Cardiac muscle cell (in vitro differentiated cells and primary cell): Measurements from ENCODE around the gene FAM174B. TPM values are rescaled to one million over a fixed set of nuclear protein-coding genes. Genes with fewer than 3 reads are reported as not detected.

Source experiments
- DNase-seq, 2 donors: peaks; one replicate each; pipeline versions ENCODE4 v3.0.0 to v3.0.0-alpha.2; 2010 to 2017; ENCODE audit warnings: low read depth in 1 of 2, low spot score in 1 of 2
- H3K27ac ChIP-seq: fragments of 200-600 bp; sonication (generic); 2 replicates; pipeline ENCODE4 v1.5.1; 2016
- H3K27me3 ChIP-seq: fragments of 200-600 bp; sonication (generic); 2 replicates; pipeline ENCODE4 v1.6.0; 2016; ENCODE audit warnings: control low read depth
- H3K36me3 ChIP-seq: fragments of 200-600 bp; sonication (generic); 2 replicates; pipeline ENCODE4 v1.5.1; 2016; ENCODE audit warnings: control low read depth
- H3K4me1 ChIP-seq: fragments of 200-600 bp; sonication (generic); 2 replicates; pipeline ENCODE4 v1.8.1; 2017; ENCODE audit warnings: low read depth, mild to moderate bottlenecking, mixed run types
- H3K4me3 ChIP-seq: fragments of 200-600 bp; sonication (generic); 2 replicates; pipeline ENCODE4 v1.5.1; 2016; ENCODE audit warnings: mild to moderate bottlenecking
- H3K9me3 ChIP-seq: fragments of 200-600 bp; sonication (generic); 2 replicates; pipeline ENCODE4 v1.5.1; 2017; ENCODE audit warnings: low read depth, mild to moderate bottlenecking, control low read depth
- polyA plus RNA-seq: library from polyadenylated mRNA; unstranded; fragments of >200 nt; fragmentation: Nextera tagmentation; extraction: Ambion mirVana; gene quantifications from 2 replicates; pipeline ENCODE4 v1.2.1, GENCODE V29; 2016
- total RNA-seq: library from RNA; depleted of rRNA; stranded (reverse); fragments of >200 nt; gene quantifications from 2 replicates; pipeline ENCODE4 v1.2.3, GENCODE V29; 2016
- TF ChIP-seq, protein P1 (sequence below): IDR thresholded peaks from 2 replicates; pipeline ENCODE4 v1.5.1; 2012; ENCODE audit warnings: low read depth, mild to moderate bottlenecking, low read length

The FAM174B gene
- total and polyA plus RNA-seq, 2 experiments from 2014 or later: 9.3 to 30.2 TPM

DNA sequence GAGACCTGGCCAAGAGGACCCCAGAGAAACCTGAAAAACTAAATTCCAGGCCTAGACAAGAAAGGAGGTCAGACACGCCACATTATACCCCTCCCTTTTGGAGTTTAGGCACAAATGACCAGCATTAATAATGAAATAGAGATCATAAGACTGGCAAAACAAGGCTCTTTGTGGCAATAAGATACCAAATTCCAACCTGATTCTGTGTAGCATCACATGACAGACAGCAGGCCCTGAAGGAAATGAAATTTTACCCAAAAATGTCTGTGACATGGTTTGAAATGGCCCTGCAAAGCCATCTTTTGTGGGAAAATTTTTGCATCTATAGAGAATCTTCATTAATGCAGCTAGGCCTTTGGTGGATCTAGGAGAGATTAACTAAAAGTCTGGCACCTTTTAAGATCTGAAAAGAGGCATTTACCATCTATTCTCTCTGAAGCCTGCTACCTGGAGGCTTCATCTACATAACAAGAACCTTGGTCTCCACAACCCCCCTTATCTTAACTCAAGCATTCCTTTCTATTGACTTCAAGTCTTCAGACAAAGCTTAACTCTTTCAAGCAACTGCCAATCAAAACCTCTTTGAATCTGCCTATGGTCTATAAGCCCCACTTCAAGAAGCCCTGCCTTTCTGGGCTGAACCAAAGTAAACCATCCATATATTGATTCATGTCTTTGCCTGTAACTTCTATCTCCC lies 8.0 kb downstream of the FAM174B start:
- Histone ChIP-seq H3K27ac (no peak overlapping the region), H3K4me3 (no peak overlapping the region), H3K36me3 (no peaks in the 10 kb centered on the region), H3K4me1 (peaks cover 15% of the 10 kb centered on the region), H3K9me3 (no peaks in the 10 kb centered on the region), H3K27me3 (no peaks in the 10 kb centered on the region)
- DNase-seq: no peak
- TF ChIP-seq, protein P1, sequence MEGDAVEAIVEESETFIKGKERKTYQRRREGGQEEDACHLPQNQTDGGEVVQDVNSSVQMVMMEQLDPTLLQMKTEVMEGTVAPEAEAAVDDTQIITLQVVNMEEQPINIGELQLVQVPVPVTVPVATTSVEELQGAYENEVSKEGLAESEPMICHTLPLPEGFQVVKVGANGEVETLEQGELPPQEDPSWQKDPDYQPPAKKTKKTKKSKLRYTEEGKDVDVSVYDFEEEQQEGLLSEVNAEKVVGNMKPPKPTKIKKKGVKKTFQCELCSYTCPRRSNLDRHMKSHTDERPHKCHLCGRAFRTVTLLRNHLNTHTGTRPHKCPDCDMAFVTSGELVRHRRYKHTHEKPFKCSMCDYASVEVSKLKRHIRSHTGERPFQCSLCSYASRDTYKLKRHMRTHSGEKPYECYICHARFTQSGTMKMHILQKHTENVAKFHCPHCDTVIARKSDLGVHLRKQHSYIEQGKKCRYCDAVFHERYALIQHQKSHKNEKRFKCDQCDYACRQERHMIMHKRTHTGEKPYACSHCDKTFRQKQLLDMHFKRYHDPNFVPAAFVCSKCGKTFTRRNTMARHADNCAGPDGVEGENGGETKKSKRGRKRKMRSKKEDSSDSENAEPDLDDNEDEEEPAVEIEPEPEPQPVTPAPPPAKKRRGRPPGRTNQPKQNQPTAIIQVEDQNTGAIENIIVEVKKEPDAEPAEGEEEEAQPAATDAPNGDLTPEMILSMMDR: no peak

DNA sequence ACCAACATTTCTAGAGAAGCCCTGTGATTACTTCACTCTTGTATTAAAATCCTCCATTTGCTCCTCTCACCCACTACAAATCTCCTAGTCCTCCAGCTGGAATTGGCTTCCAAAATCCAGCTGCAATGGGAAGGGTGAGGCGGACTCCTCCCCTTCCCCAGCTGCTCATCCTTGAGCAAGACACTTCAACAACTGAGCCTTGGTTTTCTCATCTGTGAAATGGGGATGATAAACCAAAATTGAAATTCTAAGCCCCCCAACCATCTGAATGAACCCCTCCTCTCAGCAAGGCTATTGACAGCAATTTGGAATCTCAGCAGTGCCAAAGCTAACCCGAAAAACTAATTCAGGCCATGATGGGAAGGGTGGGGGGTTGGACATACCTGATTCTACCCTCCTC lies 9.4 kb downstream of the FAM174B start:
- TF ChIP-seq, protein P1: no peak
- no peak for DNase-seq
- Histone ChIP-seq H3K27ac (no peak overlapping the region), H3K36me3 (no peaks in the 10 kb centered on the region), H3K9me3 (no peaks in the 10 kb centered on the region), H3K27me3 (no peaks in the 10 kb centered on the region), H3K4me1 (peaks cover 6% of the 10 kb centered on the region), H3K4me3 (no peak overlapping the region)

DNA sequence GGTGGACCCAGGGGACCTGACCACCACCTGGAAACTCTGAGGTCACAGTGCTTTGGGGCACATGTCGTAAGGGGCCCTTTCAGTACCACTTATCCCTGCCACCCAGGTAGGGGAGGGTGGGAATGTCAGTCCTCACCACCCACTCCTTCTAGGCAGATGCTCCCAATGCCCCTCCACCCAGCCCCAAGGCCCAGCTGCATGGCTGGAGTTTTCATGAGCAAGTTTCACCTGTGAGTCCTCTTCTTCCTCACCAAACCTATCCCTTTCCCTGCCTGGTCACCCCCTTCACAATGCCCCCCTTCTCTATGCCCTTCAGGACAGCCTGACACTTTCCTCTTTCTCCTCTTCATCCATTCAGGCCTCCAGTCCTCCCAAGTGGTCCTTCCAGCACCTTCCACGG lies 9.8 kb downstream of the FAM174B start:
- no peak for DNase-seq
- Histone ChIP-seq H3K27me3 (no peaks in the 10 kb centered on the region), H3K27ac (no peak overlapping the region), H3K4me1 (peaks cover 6% of the 10 kb centered on the region), H3K4me3 (no peak overlapping the region), H3K36me3 (no peaks in the 10 kb centered on the region), H3K9me3 (no peaks in the 10 kb centered on the region)
- TF ChIP-seq, protein P1: no peak

DNA sequence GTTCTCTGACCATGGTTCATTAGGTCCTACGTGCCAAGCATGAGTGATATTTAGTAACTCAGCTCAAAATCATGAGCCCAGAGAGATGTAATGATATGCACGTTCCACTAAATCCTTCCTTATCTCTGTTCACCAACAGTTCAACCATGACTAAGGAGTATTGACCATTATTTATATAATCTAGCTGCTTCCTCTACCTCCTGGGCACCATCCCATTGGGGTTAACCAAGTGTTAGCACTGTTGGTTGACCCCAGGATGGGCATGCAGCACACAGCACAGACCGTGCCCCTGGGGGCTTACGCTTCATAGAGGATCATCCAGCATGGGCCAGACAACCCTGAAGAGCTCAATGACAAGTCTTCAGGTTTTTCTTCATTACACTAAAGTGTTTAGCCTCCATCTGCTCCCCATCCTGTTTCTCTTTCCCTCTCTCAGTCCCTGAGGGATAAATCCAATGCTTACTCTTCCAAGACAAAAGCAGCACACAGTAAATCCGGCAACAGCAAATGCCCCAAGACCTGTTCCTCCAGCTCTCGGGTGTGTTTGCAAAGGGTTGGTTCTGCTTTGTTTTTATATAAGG lies 10.4 kb downstream of the FAM174B start:
- Histone ChIP-seq H3K36me3 (no peaks in the 10 kb centered on the region), H3K27ac (no peak overlapping the region), H3K27me3 (no peaks in the 10 kb centered on the region), H3K9me3 (no peaks in the 10 kb centered on the region), H3K4me1 (peaks cover 6% of the 10 kb centered on the region), H3K4me3 (no peak overlapping the region)
- TF ChIP-seq, protein P1: no peak
- DNase-seq: no peak

DNA sequence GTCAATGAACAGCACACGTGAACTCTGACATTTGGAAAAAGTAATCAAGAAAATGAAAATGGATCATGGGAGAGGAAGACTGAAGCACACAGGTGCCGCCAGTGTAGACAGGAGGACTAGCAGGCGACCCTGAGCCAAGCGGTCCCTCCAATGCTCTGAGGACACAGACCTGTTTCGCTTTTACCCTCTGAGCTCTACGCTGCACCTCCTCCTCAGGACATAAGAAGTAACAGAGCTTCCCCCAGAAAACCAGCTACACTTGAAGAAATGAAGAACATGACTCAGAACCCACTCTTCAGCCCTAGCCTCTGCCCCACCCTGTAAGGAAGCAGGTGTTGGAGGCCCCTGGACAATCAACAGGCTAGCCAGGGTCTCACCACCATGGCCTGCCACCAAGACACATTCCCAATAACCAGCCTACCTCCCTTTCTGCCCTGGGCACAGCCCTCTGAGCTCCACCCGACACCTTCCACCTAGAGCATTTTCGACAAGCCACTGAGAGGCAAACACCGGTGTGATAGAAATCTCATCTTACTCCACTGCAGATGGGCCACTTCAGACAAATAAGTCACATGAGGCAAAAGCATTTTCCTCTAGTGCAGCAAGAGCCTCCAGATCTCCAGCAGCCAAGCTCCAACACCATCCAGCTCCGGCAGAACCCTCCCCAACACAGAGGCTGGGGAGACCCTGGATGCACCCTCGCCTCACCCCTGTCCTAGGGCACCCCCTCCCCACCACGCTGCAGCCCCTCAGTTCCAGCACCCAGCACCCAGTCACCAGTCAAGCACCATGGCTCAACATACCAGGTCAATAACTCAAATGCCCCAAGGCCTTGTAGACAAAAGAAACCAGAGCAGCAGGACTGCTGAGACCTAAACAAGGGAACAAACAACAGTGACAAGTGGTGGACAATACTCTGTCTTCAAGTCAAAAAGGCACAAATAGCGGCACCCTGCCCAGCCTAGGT lies 11.4 kb downstream of the FAM174B start:
- no peaks in the 10 kb centered on the region for H3K27me3 ChIP-seq
- TF ChIP-seq, protein P1: no peak
- no peak for DNase-seq
- no peak overlapping the region for H3K27ac ChIP-seq
- no peak overlapping the region for H3K4me3 ChIP-seq
- no peaks in the 10 kb centered on the region for H3K36me3 ChIP-seq
- H3K4me1 ChIP-seq: peaks cover 6% of the 10 kb centered on the region
- no peaks in the 10 kb centered on the region for H3K9me3 ChIP-seq
